Mesenchymal stem cell (in vitro differentiated cells and primary cell): ENCODE results near the gene PIP.
"Not testable (repeated sequence)": the region's sequence is repeated elsewhere in the genome, so short reads cannot be mapped to it uniquely, and the experiment has no call there.

Experiments
- DNase-seq: peaks from one replicate; pipeline ENCODE4 v3.0.0-alpha.2; 2013
- H2AFZ ChIP-seq: one replicate; pipeline ENCODE4 v1.6.1; 2013; ENCODE audit warnings: low read depth, mild to moderate bottlenecking, control low read depth, inconsistent platforms, low read length, moderate library complexity
- H2AK5ac ChIP-seq: 2 replicates; pipeline ENCODE4 v1.6.1; 2013; ENCODE audit warnings: low read length, moderate library complexity, mild to moderate bottlenecking, inconsistent platforms; ENCODE audit not compliant: severe bottlenecking
- H2BK120ac ChIP-seq: one replicate; pipeline ENCODE4 v1.6.1; 2013; ENCODE audit warnings: low read depth, mild to moderate bottlenecking, inconsistent platforms, low read length, moderate library complexity
- H2BK12ac ChIP-seq, 2 experiments: one replicate each; pipeline ENCODE4 v1.6.1; 2013; ENCODE audit warnings: inconsistent platforms in 2 of 2, low read length in 2 of 2, mild to moderate bottlenecking in 2 of 2, moderate library complexity in 2 of 2, control low read depth in 1 of 2
- H2BK15ac ChIP-seq: one replicate; pipeline ENCODE4 v1.6.1; 2013; ENCODE audit warnings: mild to moderate bottlenecking, low read depth, inconsistent platforms; ENCODE audit not compliant: poor library complexity, severe bottlenecking
- H2BK5ac ChIP-seq: 2 replicates; pipeline ENCODE4 v1.6.1; 2013; ENCODE audit warnings: low read depth, mild to moderate bottlenecking, low read length, control low read depth, inconsistent platforms; ENCODE audit not compliant: poor library complexity, severe bottlenecking
- H3K14ac ChIP-seq, 2 experiments: one replicate each; pipeline ENCODE4 v1.6.1; 2013; ENCODE audit warnings: inconsistent platforms in 2 of 2, low read length in 2 of 2, control low read depth in 1 of 2, mild to moderate bottlenecking in 1 of 2, moderate library complexity in 1 of 2
- H3K18ac ChIP-seq, 2 experiments: one replicate each; pipeline ENCODE4 v1.6.1; 2013; ENCODE audit warnings: inconsistent platforms in 2 of 2, low read length in 2 of 2, control low read depth in 1 of 2, low read depth in 1 of 2, mild to moderate bottlenecking in 1 of 2
- H3K23ac ChIP-seq, 2 experiments: one replicate each; pipeline ENCODE4 v1.6.1; 2013; ENCODE audit warnings: inconsistent platforms in 2 of 2, low read length in 2 of 2, mild to moderate bottlenecking in 2 of 2, moderate library complexity in 2 of 2, control low read depth in 1 of 2
- H3K27ac ChIP-seq: 2 replicates; pipeline ENCODE4 v1.5.1; 2013; ENCODE audit warnings: mild to moderate bottlenecking, moderate library complexity, low read length, control low read depth, inconsistent platforms; ENCODE audit not compliant: poor library complexity, severe bottlenecking
- H3K27me3 ChIP-seq, 2 experiments: 2 replicates each; pipeline versions ENCODE4 v1.6.1 to v1.7.0; 2013; ENCODE audit warnings: low read length in 2 of 2, mild to moderate bottlenecking in 2 of 2, moderate library complexity in 2 of 2, control low read depth in 1 of 2, inconsistent platforms in 1 of 2; ENCODE audit not compliant: control insufficient read depth in 1 of 2, insufficient read depth in 1 of 2
- H3K36me3 ChIP-seq, 2 experiments: 2 replicates each; pipeline versions ENCODE4 v1.6.1 to v1.7.0; 2013; ENCODE audit warnings: low read length in 2 of 2, control low read depth in 1 of 2, inconsistent platforms in 1 of 2, low read depth in 1 of 2, mild to moderate bottlenecking in 1 of 2; ENCODE audit not compliant: insufficient read depth in 2 of 2, control insufficient read depth in 1 of 2
- H3K4ac ChIP-seq, 2 experiments: one replicate each; pipeline ENCODE4 v1.6.1; 2013; ENCODE audit warnings: inconsistent platforms in 2 of 2, low read length in 2 of 2, mild to moderate bottlenecking in 2 of 2, moderate library complexity in 2 of 2, control low read depth in 1 of 2, low read depth in 1 of 2
- H3K4me1 ChIP-seq: 2 replicates; pipeline ENCODE4 v1.6.1; 2013; ENCODE audit warnings: low read depth, low read length, control low read depth; ENCODE audit not compliant: control insufficient read depth, insufficient read depth
- H3K4me2 ChIP-seq: 2 replicates; pipeline ENCODE4 v1.6.1; 2013; ENCODE audit warnings: low read length, mild to moderate bottlenecking, inconsistent platforms; ENCODE audit not compliant: poor library complexity, severe bottlenecking
- H3K4me3 ChIP-seq, 2 experiments: 2 replicates each; pipeline versions ENCODE4 v1.5.1 to v1.7.0; 2013; ENCODE audit warnings: low read length in 2 of 2, mild to moderate bottlenecking in 2 of 2, control low read depth in 1 of 2, low read depth in 1 of 2; ENCODE audit not compliant: insufficient read depth in 1 of 2
- H3K79me1 ChIP-seq: replicated peaks from 2 replicates; pipeline ENCODE4 v1.6.1; 2013; ENCODE audit warnings: mild to moderate bottlenecking, control low read depth, low read length, inconsistent platforms; ENCODE audit not compliant: poor library complexity, severe bottlenecking
- H3K9ac ChIP-seq: 2 replicates; pipeline ENCODE4 v1.7.0; 2013; ENCODE audit warnings: mild to moderate bottlenecking, low read length, moderate library complexity
- H3K9me3 ChIP-seq: 2 replicates; pipeline ENCODE4 v1.7.0; 2013; ENCODE audit warnings: mild to moderate bottlenecking, low read length; ENCODE audit not compliant: control insufficient read depth
- H4K8ac ChIP-seq: one replicate; pipeline ENCODE4 v1.6.1; 2013; ENCODE audit warnings: inconsistent platforms, mild to moderate bottlenecking, low read length, moderate library complexity
- H4K91ac ChIP-seq: one replicate; pipeline ENCODE4 v1.6.1; 2013; ENCODE audit warnings: mild to moderate bottlenecking, low read length, inconsistent platforms
- WGBS: methylation state at CpG from one replicate; pipeline ENCODE4 v1.1.7; 2013; ENCODE audit warnings: mixed read lengths; 5-methylcytosine and 5-hydroxymethylcytosine counted together

The PIP gene

DNA sequence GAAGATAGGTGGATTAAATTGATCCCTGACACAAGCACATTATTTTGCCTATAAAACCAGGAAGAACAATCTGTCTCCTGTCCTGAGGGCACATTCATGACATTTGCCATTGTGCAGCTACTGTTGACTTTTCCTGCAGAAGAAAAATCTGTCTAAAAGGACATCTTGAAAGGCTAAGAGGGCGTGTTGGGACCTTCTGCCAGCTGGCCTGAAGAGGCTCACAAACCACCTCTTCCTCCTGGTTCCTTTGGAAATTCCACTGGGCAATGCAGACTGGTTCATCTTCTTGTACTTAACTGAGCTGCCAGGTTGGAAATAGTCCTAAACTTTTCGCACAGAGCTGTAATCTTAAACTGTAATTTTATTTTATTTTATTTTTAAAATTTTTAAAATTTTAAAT is 35.7 kb upstream of the PIP start:
- no peak overlapping the region for H2BK12ac ChIP-seq
- H3K36me3 ChIP-seq: no peaks in the 10 kb centered on the region
- no peak overlapping the region for H2AK5ac ChIP-seq
- no peak for DNase-seq
- H3K23ac ChIP-seq: no peak overlapping the region
- H3K4me3 ChIP-seq: no peak overlapping the region
- no peaks in the 10 kb centered on the region for H3K27me3 ChIP-seq
- H2BK120ac ChIP-seq: no peak overlapping the region
- no peak overlapping the region for H2BK5ac ChIP-seq
- no peaks in the 10 kb centered on the region for H3K79me1 ChIP-seq
- H3K14ac ChIP-seq: no peak overlapping the region
- peaks cover 27% of the 10 kb centered on the region for H3K9me3 ChIP-seq
- H2AFZ ChIP-seq: no peak overlapping the region
- H3K9ac ChIP-seq: no peak overlapping the region
- no peak overlapping the region for H2BK15ac ChIP-seq
- H3K27ac ChIP-seq: no peak overlapping the region
- no peak overlapping the region for H3K18ac ChIP-seq
- H4K91ac ChIP-seq: no peak overlapping the region
- WGBS: 36% methylated on average over 1 of the region's 2 CpGs
- H3K4me1 ChIP-seq: no peaks in the 10 kb centered on the region
- H3K4me2 ChIP-seq: no peak overlapping the region
- no peak overlapping the region for H4K8ac ChIP-seq
- H3K4ac ChIP-seq: no peak overlapping the region

DNA sequence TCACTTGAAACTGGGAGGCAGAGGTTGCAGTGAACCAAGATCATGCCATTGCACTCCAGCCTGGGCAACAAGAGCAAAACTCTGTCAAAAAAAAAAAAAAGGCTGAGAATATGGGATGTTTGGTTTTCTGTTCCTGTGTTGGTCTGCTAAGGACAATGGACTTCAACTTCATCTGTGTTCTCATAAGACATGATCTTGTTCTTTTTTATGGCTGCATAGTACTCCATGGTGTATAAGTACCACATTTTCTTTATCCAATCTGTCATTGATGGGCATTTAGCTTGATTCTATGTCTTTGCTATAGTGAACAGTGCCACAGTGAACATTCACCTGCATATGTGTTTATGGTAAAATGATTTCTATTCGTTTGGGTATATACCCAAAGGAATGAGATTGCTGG is 32.3 kb upstream of the PIP start:
- H2BK15ac ChIP-seq, H3K23ac ChIP-seq, H3K4me1 ChIP-seq, H2BK5ac ChIP-seq, H3K14ac ChIP-seq, H3K36me3 ChIP-seq, H2BK12ac ChIP-seq, H3K27ac ChIP-seq, H3K27me3 ChIP-seq, H3K4ac ChIP-seq, H3K4me2 ChIP-seq, H4K91ac ChIP-seq, H3K79me1 ChIP-seq, H3K18ac ChIP-seq, DNase-seq, H3K9ac ChIP-seq, H3K4me3 ChIP-seq, H2AFZ ChIP-seq, H4K8ac ChIP-seq, H2AK5ac ChIP-seq, H2BK120ac ChIP-seq: not testable (repeated sequence)
- H3K9me3 ChIP-seq: peaks cover 28% of the 10 kb centered on the region
- WGBS: 33% methylated on average over 1 of the region's 1 CpG

DNA sequence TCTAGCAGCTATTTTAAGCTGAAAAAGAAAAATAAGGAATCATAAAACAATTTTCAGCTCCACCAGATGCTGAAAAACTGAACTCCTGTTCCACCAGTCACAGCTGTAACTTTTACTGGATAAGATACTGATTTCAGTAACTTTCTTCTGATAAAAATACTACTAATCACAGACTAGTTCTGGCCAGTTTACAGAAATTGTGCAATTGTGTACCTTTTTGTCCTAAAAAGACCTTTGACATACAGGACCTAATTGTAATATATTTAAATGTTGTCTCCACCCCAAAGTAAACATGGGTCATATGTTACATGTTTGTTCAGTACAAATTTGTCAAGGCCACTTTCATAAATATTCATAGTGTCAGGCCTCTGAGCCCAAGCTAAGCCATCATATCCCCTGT is 27.1 kb upstream of the PIP start:
- Histone ChIP-seq H2BK5ac (no peak overlapping the region), H3K27ac (no peak overlapping the region), H4K91ac (no peak overlapping the region), H3K9ac (no peak overlapping the region), H2AFZ (no peak overlapping the region), H4K8ac (no peak overlapping the region), H3K4ac (no peak overlapping the region), H3K27me3 (no peaks in the 10 kb centered on the region), H3K9me3 (peaks cover 17% of the 10 kb centered on the region), H3K36me3 (no peaks in the 10 kb centered on the region), H3K4me2 (no peak overlapping the region), H2AK5ac (no peak overlapping the region), H2BK12ac (no peak overlapping the region), H2BK120ac (no peak overlapping the region), H3K23ac (no peak overlapping the region), H3K18ac (no peak overlapping the region), H2BK15ac (no peak overlapping the region), H3K4me1 (no peaks in the 10 kb centered on the region), H3K79me1 (no peaks in the 10 kb centered on the region), H3K14ac (no peak overlapping the region), H3K4me3 (no peak overlapping the region)
- DNase-seq: no peak

DNA sequence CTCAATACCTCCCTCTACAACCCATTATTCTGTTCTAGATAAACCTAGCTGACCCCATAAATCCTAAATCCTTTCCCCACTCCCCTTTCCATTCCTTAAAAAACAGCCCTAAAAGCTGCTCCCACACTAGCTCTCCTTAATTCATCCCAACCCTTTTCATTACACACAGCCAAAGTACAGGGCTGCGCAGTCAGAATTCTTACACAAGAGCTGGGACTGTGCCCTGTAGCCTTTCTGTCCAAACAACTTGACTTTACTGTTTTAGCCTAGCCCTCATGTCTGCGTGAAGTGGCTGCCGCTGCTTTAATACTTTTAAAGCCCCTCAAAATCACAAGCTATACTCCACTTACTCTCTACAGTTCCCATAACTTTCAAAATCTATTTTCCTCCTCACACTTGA is 23.9 kb upstream of the PIP start:
- not testable (repeated sequence) for H2BK120ac ChIP-seq, H3K27me3 ChIP-seq, H3K36me3 ChIP-seq, H2AFZ ChIP-seq, H4K91ac ChIP-seq, H3K27ac ChIP-seq, H3K4ac ChIP-seq, H3K4me1 ChIP-seq, H2BK15ac ChIP-seq, H4K8ac ChIP-seq, H3K4me2 ChIP-seq, DNase-seq, H2BK5ac ChIP-seq, H3K18ac ChIP-seq, H2AK5ac ChIP-seq, H3K23ac ChIP-seq, H3K4me3 ChIP-seq, H3K79me1 ChIP-seq, H3K14ac ChIP-seq, H3K9ac ChIP-seq, H2BK12ac ChIP-seq
- peaks cover 14% of the 10 kb centered on the region for H3K9me3 ChIP-seq
- 82% methylated on average over 3 of the region's 3 CpGs for WGBS
